GM12801 (cell line): ENCODE results near the gene TAGAP.

Experiments used
- TF ChIP-seq, protein P1 (sequence below): IDR thresholded peaks from one replicate; pipeline ENCODE4 v1.5.1; 2011; ENCODE audit warnings: control low read depth; ENCODE audit not compliant: insufficient read length; ENCODE audit errors: extremely low read depth

The TAGAP gene

DNA sequence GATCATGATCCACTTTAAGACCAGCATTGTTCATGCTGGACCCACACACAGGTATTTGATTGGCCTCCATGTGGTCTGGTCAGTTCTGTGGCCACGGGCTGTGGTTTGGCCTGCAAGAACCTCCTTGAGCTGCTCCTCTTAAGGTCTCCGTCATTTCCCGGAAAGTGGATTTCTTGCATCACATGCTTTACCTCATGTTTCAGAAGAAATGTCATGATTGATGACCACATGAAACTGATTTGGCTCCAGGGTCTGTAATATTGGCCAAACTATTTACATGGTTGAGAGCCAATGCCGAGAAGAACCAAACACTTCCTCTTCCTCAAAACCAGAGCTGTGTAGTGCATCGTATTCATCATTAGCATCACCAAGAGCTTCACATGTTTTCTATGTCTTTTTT is 31.6 kb downstream of the TAGAP start:
- TF ChIP-seq, protein P1, sequence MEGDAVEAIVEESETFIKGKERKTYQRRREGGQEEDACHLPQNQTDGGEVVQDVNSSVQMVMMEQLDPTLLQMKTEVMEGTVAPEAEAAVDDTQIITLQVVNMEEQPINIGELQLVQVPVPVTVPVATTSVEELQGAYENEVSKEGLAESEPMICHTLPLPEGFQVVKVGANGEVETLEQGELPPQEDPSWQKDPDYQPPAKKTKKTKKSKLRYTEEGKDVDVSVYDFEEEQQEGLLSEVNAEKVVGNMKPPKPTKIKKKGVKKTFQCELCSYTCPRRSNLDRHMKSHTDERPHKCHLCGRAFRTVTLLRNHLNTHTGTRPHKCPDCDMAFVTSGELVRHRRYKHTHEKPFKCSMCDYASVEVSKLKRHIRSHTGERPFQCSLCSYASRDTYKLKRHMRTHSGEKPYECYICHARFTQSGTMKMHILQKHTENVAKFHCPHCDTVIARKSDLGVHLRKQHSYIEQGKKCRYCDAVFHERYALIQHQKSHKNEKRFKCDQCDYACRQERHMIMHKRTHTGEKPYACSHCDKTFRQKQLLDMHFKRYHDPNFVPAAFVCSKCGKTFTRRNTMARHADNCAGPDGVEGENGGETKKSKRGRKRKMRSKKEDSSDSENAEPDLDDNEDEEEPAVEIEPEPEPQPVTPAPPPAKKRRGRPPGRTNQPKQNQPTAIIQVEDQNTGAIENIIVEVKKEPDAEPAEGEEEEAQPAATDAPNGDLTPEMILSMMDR: no peak

DNA sequence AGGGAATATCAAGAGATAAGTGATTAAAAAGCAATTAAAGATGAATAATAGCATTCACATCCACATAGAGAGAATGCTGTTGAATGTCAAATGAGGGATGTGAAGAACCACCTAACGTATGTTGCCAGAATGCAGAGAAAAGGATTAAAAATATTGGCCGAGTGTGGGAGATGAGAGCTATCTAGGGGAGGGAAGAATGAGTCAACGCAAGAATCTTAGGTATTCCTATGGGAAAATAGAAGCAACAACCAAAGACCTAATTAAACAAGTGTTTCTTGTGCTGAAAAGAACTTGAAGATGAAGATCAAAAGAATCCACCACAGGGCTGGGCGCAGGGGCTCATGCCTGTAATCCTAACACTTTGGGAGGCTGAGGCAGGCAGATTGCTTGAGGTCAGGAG is 32.6 kb downstream of the TAGAP start:
- TF ChIP-seq, protein P1: no peak

DNA sequence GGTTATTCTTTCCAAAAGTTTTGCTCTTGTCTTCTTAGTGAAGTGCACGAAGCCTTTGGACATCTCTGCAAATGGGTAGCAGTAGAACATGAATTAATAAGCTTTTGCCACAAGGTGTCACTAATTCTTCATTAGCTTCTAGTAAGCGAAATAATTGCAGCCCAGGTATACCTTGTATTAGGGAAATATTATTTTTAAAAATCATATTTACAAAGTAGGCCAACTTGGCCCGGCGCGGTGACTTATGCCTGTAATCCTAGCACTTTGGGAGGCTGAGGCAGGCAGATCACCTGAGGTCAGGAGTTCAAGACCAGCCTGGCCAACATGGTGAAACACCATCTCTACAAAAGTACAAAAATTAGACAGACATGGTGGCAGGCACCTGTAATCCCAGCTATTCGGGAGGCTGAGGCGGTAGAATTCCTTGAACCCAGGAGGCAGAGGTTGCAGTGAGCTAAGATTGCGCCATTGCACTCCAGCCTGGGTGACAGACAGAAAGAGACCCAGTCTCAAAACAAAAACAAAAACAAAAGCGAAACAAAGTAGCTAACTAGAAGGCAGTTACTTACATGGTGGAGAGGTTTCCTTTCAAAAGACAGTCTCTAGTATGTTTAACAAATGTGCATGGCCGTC is 36.0 kb downstream of the TAGAP start:
- TF ChIP-seq, protein P1: no peak

DNA sequence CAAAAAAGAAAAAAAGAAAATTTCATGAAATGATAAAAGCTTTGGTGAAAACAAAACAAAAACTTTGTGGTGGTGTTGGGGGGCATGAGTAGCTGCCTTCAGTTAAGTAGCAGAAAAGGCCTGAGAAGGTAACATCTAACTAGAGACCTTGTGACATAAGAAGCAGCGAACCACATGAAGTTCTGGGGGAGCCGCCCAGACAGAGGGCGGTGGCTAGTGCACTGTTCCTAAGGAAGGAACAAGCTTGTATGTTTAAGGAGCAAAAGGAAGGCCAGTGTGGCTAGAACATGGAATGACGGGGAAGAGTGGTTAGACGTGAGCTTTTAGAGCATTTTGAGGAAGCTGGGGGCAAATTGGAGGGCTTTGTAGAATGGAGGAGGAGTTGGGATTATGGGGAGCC is 37.3 kb downstream of the TAGAP start:
- TF ChIP-seq, protein P1: no peak

DNA sequence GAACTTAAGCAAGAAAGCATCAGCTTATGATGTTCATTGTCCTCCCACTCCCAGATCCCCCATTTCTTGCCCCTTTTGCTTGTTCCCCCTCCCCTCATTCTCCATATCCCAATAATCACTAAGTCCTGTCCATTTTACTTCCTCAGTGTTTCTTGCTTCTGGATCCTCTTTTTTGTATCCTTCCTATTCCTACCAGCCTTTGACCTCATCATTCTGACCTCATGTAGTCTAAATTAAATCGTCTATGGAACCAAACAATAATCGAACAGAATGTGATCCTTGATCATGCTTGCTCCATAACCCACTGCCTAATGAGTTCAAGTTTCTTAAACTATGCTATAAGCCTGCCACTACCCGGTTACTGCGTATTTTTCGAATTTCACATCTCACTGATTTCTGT is 39.4 kb downstream of the TAGAP start:
- TF ChIP-seq, protein P1: no peak

DNA sequence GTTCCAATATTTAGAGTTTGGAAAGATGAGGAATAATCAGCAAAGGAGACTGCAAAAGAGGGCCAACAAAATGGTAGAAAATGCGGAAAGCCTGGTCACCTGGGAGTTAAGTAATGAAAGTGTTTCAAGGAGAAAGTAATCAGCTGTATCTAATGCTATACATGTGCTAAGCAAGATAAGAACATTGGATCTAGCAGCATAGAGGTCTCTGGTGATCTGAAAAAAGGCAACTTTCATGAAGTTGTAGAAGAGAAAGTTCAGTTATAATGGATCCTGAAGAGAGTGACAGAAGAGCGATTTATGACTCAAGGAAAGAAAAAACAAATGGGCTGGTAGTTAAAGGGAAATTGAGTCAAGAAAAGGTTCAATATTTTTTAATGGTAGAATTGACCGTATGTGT is 40.2 kb downstream of the TAGAP start:
- TF ChIP-seq, protein P1: no peak

DNA sequence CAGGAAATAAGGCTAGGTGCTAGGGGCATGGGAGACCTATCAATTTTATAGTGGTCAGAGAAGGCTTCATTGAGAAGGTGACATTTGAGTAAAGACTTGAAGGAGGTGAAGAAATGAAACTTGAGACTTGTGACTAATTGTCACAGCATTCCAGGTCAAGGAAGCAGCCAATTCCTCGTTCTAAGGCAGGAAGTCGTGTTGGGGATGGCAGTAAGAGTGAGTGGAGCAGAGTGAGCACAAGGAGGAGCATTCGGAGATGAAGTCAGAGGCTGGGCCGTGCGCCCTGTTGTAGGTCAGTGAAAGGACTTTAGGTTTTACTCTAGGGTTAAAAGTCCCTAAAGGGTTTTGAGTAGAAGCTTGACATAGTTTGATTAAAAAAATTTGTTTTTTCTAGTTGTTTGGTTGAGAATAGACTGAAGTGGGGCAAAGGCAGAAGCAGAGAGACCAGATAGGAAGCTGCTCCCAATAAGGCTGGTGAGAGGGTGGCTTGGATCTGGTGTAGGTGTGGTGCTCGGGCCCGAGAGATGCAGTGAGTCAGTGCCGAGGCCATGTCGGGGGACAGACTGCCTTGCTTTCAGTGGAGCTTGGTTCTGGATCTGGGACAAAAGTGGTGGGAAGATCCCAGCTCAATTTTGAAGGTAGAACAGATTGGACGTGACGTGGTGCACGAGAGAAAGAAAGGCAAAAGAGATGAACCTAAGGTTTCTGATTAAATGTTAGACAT is 42.2 kb downstream of the TAGAP start:
- TF ChIP-seq, protein P1: no peak
